Measurements from ENCODE around the gene CBX4.

DNA sequence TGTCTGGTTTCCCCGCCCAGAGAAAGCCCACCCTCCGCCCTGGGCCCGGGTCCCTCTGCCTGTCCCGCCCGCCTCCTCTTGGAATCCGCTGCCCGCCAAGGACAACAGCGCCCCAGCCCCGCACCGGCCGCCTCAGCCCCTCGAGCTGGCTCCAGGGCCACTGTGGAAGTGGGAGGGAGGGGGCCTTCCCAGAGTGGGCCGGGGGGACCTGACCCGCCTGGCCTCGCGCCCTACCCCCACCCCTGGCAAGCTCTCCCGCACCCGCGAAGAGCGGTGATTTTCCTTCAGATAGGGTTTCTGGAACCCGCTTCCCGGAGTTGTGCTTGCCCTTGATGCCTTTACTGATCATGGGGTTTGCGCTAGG, 40.1 kb downstream of the CBX4 start:
- TF ChIP-seq, protein P1, sequence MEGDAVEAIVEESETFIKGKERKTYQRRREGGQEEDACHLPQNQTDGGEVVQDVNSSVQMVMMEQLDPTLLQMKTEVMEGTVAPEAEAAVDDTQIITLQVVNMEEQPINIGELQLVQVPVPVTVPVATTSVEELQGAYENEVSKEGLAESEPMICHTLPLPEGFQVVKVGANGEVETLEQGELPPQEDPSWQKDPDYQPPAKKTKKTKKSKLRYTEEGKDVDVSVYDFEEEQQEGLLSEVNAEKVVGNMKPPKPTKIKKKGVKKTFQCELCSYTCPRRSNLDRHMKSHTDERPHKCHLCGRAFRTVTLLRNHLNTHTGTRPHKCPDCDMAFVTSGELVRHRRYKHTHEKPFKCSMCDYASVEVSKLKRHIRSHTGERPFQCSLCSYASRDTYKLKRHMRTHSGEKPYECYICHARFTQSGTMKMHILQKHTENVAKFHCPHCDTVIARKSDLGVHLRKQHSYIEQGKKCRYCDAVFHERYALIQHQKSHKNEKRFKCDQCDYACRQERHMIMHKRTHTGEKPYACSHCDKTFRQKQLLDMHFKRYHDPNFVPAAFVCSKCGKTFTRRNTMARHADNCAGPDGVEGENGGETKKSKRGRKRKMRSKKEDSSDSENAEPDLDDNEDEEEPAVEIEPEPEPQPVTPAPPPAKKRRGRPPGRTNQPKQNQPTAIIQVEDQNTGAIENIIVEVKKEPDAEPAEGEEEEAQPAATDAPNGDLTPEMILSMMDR (IDR thresholded peaks at IDR 0.05 in 2 of 3, conservative IDR thresholded peaks at IDR 0.05 in 1 of 3; ENCODE audit: control insufficient read depth in 2 of 3, extremely low read depth in 1 of 3, insufficient read depth in 1 of 3, low read depth in 3 of 3, low read length in 3 of 3) = no peak
- TF ChIP-seq EZH2 (IDR thresholded peaks at IDR 0.05; ENCODE audit: borderline replicate concordance, control insufficient read depth, low read depth, low read length) (no peak), ZNF274 (IDR thresholded peaks at IDR 0.05; ENCODE audit: insufficient read depth, insufficient read length) (no peak), NR2C2 (IDR thresholded peaks at IDR 0.05; ENCODE audit: borderline replicate concordance, control insufficient read depth, insufficient read length, low read depth) (no peak), RB1 (IDR thresholded peaks at IDR 0.05; ENCODE audit: borderline replicate concordance) (no peak)
